ENCODE measurements around the gene REXO4.

REXO4 gene

DNA sequence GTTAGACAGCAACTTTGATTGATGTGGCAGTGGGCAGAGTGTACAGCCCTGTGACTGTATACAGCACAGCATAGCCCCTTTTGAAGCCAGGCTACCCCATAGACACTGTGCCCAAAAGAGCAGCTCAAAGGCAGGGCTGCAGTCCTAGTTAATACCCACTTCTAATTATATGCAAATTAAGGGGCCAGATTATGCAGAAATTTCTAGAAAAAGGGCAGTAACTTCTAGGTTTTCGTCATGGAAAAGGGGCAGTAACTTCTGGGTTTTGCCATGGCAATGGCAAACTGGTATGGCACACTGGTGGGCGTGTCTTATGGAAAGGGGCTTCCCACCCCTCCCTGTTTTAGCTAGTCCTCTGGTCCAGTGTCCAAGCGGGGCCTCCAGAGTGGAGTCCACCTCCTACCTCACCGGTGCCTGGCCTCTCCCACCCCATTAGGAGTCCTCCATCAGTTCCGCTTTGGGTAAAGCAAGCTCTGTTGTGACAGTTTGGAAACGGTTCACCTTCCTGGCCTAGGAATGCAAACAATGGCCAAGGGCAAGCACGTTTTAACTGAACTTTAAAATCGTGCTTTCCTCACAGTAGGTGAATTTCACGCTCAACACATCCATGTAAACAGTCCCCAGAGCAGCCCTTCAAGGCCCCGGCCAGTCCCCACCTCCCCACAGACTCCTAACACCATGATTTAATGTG is 10.0 kb upstream of the REXO4 start:
- no peaks in the 10 kb centered on the region for H3K27me3 ChIP-seq
- no peaks in the 10 kb centered on the region for H3K9me3 ChIP-seq
- no peaks in the 10 kb centered on the region for H3K4me1 ChIP-seq
- H3K36me3 ChIP-seq = no peaks in the 10 kb centered on the region
- DNase-seq = no peak
- peak overlapping the region; percentile 28 for H3K4me3 ChIP-seq (ENCODE audit: low read depth, low read length)
- TF ChIP-seq, protein P1, sequence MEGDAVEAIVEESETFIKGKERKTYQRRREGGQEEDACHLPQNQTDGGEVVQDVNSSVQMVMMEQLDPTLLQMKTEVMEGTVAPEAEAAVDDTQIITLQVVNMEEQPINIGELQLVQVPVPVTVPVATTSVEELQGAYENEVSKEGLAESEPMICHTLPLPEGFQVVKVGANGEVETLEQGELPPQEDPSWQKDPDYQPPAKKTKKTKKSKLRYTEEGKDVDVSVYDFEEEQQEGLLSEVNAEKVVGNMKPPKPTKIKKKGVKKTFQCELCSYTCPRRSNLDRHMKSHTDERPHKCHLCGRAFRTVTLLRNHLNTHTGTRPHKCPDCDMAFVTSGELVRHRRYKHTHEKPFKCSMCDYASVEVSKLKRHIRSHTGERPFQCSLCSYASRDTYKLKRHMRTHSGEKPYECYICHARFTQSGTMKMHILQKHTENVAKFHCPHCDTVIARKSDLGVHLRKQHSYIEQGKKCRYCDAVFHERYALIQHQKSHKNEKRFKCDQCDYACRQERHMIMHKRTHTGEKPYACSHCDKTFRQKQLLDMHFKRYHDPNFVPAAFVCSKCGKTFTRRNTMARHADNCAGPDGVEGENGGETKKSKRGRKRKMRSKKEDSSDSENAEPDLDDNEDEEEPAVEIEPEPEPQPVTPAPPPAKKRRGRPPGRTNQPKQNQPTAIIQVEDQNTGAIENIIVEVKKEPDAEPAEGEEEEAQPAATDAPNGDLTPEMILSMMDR (IDR thresholded peaks at IDR 0.05; ENCODE audit: low read depth, low read length) = no peak

DNA sequence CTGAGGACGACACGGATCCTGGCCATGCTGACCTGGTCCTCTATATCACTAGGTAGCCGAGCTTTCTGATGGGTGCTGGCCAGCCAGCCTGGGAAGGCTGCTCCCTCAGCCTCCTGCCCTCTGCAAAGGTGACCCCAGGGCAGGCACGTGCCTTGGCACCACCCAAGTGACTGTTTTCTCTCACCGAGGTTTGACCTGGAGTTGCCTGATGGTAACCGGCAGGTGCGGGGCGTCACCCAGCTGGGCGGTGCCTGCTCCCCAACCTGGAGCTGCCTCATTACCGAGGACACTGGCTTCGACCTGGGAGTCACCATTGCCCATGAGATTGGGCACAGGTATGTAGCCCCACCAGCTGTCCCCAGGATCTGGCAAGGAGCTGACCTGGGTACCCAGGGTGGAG is 8.2 kb upstream of the REXO4 start:
- Histone ChIP-seq H3K27me3 (no peaks in the 10 kb centered on the region), H3K9me3 (no peaks in the 10 kb centered on the region), H3K4me1 (no peaks in the 10 kb centered on the region), H3K4me3 (ENCODE audit: low read depth, low read length) (no peak overlapping the region), H3K36me3 (no peaks in the 10 kb centered on the region)
- TF ChIP-seq, protein P1 (IDR thresholded peaks at IDR 0.05; ENCODE audit: low read depth, low read length) = no peak
- DNase-seq = no peak

DNA sequence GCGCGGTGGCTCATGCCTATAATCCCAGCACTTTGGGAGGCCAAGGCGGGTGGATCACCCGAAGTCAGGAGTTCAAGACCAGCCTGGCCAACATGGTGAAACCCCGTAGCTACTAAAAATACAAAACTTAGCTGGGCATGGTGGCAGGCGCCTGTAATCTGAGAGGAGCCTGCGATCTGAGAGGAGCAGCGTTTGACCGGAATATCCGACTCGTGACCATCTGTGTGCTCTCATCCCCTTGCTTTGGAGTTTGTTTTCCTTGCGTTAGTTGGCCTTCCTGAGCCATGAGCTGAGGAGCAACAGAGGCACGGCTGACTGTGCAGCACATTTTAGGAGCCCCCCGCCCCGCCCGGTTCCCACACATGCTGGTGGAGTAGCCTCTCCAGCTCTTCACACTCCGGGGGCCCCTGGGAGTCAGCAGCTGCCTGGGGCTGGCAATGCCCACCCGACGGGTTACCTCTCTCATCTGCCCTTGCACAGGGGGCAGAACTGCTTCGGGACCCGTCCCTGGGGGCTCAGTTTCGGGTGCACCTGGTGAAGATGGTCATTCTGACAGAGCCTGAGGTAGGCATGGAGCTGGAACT is 7.3 kb upstream of the REXO4 start:
- no peaks in the 10 kb centered on the region for H3K36me3 ChIP-seq
- H3K27me3 ChIP-seq = no peaks in the 10 kb centered on the region
- no peak overlapping the region for H3K4me3 ChIP-seq (ENCODE audit: low read depth, low read length)
- H3K9me3 ChIP-seq = no peaks in the 10 kb centered on the region
- TF ChIP-seq, protein P1 (IDR thresholded peaks at IDR 0.05; ENCODE audit: low read depth, low read length) = no peak
- no peaks in the 10 kb centered on the region for H3K4me1 ChIP-seq
- DNase-seq = no peak

DNA sequence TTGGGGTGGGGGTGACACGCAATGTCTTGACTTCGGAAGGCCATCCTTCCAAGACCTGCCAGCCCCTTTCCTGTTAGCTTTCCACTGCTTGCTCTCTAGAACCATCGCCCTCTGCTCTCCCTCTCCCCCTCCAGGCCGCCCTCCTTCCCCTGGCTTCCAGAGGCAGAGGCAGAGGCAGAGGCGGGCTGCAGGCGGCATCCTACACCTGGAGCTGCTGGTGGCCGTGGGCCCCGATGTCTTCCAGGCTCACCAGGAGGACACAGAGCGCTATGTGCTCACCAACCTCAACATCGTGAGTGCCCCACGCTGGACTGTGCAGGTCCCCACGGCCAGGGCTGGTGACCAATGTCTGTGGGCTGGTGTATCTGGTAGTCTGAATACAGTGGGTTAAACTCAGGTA is 6.4 kb upstream of the REXO4 start:
- Histone ChIP-seq H3K27me3 (no peaks in the 10 kb centered on the region), H3K4me1 (no peaks in the 10 kb centered on the region), H3K9me3 (no peaks in the 10 kb centered on the region), H3K4me3 (ENCODE audit: low read depth, low read length) (no peak overlapping the region), H3K36me3 (no peaks in the 10 kb centered on the region)
- no peak for DNase-seq
- TF ChIP-seq, protein P1 (IDR thresholded peaks at IDR 0.05; ENCODE audit: low read depth, low read length) = no peak

DNA sequence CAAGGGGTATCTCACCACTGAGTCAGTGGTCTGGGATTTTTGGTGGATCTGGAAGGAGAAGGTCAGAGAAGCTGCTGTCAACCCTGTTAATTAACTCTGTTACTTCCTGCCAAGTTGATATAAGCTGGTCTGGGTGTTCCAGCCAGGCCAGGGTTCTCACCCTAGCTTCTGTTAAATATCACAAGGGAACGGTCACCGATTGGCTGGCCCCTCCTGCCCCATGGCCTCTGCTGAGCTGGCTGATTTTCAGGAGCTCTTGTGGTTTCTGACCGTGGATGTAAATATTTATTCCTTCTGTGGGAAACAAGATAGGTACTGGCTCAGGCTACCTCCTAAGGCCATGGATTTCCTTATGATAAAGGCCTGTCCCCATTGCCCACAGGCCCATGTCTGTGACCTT is 5.4 kb upstream of the REXO4 start:
- TF ChIP-seq, protein P1 (IDR thresholded peaks at IDR 0.05; ENCODE audit: low read depth, low read length) = no peak
- Histone ChIP-seq H3K4me3 (ENCODE audit: low read depth, low read length) (no peak overlapping the region), H3K27me3 (no peaks in the 10 kb centered on the region), H3K9me3 (no peaks in the 10 kb centered on the region), H3K36me3 (no peaks in the 10 kb centered on the region), H3K4me1 (no peaks in the 10 kb centered on the region)
- no peak for DNase-seq
